H9 (cell line): ENCODE measurements around the gene DPP3. TPM values are rescaled to one million over a fixed set of nuclear protein-coding genes. Genes with fewer than 3 reads are reported as not detected.

ENCODE experiments used
- DNase-seq: peaks from one replicate; pipeline ENCODE4 v3.0.0-alpha.2; 2017
- H2AFZ ChIP-seq: one replicate; pipeline ENCODE4 v1.6.1; 2013; ENCODE audit warnings: mild to moderate bottlenecking, low read length, control low read depth, moderate library complexity
- H2AK5ac ChIP-seq: 2 replicates; pipeline ENCODE4 v1.6.1; 2013; ENCODE audit warnings: low read length, control low read depth, mixed read lengths; ENCODE audit not compliant: insufficient read length
- H2BK120ac ChIP-seq: one replicate; pipeline ENCODE4 v1.6.1; 2013; ENCODE audit warnings: low read depth, mild to moderate bottlenecking, low read length, control low read depth, inconsistent platforms; ENCODE audit not compliant: poor library complexity, severe bottlenecking
- H2BK12ac ChIP-seq: 2 replicates; pipeline ENCODE4 v1.6.1; 2013; ENCODE audit warnings: low read length, control low read depth, mixed read lengths, low read depth; ENCODE audit not compliant: insufficient read length
- H2BK15ac ChIP-seq: 2 replicates; pipeline ENCODE4 v1.6.1; 2013; ENCODE audit warnings: low read depth, low read length, control low read depth
- H2BK20ac ChIP-seq: one replicate; pipeline ENCODE4 v1.6.1; 2013; ENCODE audit warnings: low read depth, mild to moderate bottlenecking, low read length, control low read depth, inconsistent platforms; ENCODE audit not compliant: poor library complexity, severe bottlenecking
- H2BK5ac ChIP-seq: 2 replicates; pipeline ENCODE4 v1.6.1; 2013; ENCODE audit warnings: low read length, control low read depth, mixed read lengths; ENCODE audit not compliant: insufficient read length
- H3K14ac ChIP-seq: 2 replicates; pipeline ENCODE4 v1.6.1; 2013; ENCODE audit warnings: low read length, control low read depth; ENCODE audit not compliant: insufficient read depth
- H3K18ac ChIP-seq: 2 replicates; pipeline ENCODE4 v1.6.1; 2013; ENCODE audit warnings: low read depth, mild to moderate bottlenecking, mixed read lengths, low read length, control low read depth; ENCODE audit not compliant: insufficient read length
- H3K23ac ChIP-seq: 2 replicates; pipeline ENCODE4 v1.6.1; 2013; ENCODE audit warnings: low read length, control low read depth, mixed read lengths, low read depth; ENCODE audit not compliant: insufficient read length
- H3K23me2 ChIP-seq: 2 replicates; pipeline ENCODE4 v1.6.1; 2013; ENCODE audit warnings: low read depth, mild to moderate bottlenecking, mixed read lengths, low read length, control low read depth; ENCODE audit not compliant: insufficient read length, poor library complexity, severe bottlenecking
- H3K27ac ChIP-seq: 2 replicates; pipeline ENCODE4 v1.5.1; 2013; ENCODE audit warnings: low read length, control low read depth, mixed read lengths, low read depth; ENCODE audit not compliant: insufficient read length
- H3K27me3 ChIP-seq: 2 replicates; pipeline ENCODE4 v1.6.1; 2013; ENCODE audit warnings: low read length, control low read depth, inconsistent platforms; ENCODE audit not compliant: insufficient read depth
- H3K4ac ChIP-seq: 2 replicates; pipeline ENCODE4 v1.6.1; 2013; ENCODE audit warnings: low read depth, mild to moderate bottlenecking, control low read depth, inconsistent platforms, low read length, moderate library complexity
- H3K4me1 ChIP-seq: 2 replicates; pipeline ENCODE4 v1.6.1; 2013; ENCODE audit warnings: low read length, control low read depth, inconsistent platforms; ENCODE audit not compliant: insufficient read depth
- H3K4me2 ChIP-seq: 2 replicates; pipeline ENCODE4 v1.6.1; 2013; ENCODE audit warnings: low read length, control low read depth, mixed read lengths; ENCODE audit not compliant: insufficient read length, insufficient read depth
- H3K56ac ChIP-seq: 2 replicates; pipeline ENCODE4 v1.6.1; 2013; ENCODE audit warnings: low read depth, mild to moderate bottlenecking, mixed read lengths, low read length, control low read depth; ENCODE audit not compliant: insufficient read length
- H3K79me1 ChIP-seq: 2 replicates; pipeline ENCODE4 v1.6.1; 2013; ENCODE audit warnings: low read depth, mild to moderate bottlenecking, moderate library complexity, low read length, control low read depth, inconsistent platforms; ENCODE audit not compliant: insufficient read depth, poor library complexity, severe bottlenecking
- H3K79me2 ChIP-seq: 2 replicates; pipeline ENCODE4 v1.6.1; 2013; ENCODE audit warnings: low read length, control low read depth, inconsistent platforms; ENCODE audit not compliant: insufficient read depth
- H3K9ac ChIP-seq: 2 replicates; pipeline ENCODE4 v1.6.1; 2013; ENCODE audit warnings: low read length, control low read depth, mixed read lengths; ENCODE audit not compliant: insufficient read length; ENCODE audit errors: extremely low read depth
- H3K9me3 ChIP-seq: one replicate; pipeline ENCODE4 v1.6.1; 2013; ENCODE audit warnings: low read depth, low read length, inconsistent platforms; ENCODE audit not compliant: control insufficient read depth
- H3T11ph ChIP-seq: one replicate; pipeline ENCODE4 v1.6.1; 2013; ENCODE audit warnings: mild to moderate bottlenecking, low read length, control low read depth, inconsistent platforms
- H4K20me1 ChIP-seq: one replicate; pipeline ENCODE4 v1.6.1; 2013; ENCODE audit not compliant: control insufficient read depth, insufficient read length, insufficient read depth
- H4K5ac ChIP-seq: 2 replicates; pipeline ENCODE4 v1.6.1; 2013; ENCODE audit warnings: low read depth, mild to moderate bottlenecking, mixed read lengths, low read length, control low read depth; ENCODE audit not compliant: insufficient read length
- H4K8ac ChIP-seq: replicated peaks from 2 replicates; pipeline ENCODE4 v1.6.1; 2013; ENCODE audit warnings: low read length, control low read depth, mixed read lengths, low read depth; ENCODE audit not compliant: insufficient read length
- H4K91ac ChIP-seq: 2 replicates; pipeline ENCODE4 v1.6.1; 2013; ENCODE audit warnings: low read depth, mild to moderate bottlenecking, moderate library complexity, mixed read lengths, low read length, control low read depth; ENCODE audit not compliant: insufficient read length
- H3K27ac Mint-ChIP-seq, 3 experiments: 2 replicates in 2 of 3; 3 replicates in 1 of 3; pipeline ENCODE4 v1.8.0; 2020 to 2021; ENCODE audit warnings: mixed read lengths in 3 of 3, mild to moderate bottlenecking in 1 of 3, moderate library complexity in 1 of 3
- H3K27me3 Mint-ChIP-seq: 2 replicates; pipeline ENCODE4 v1.8.0; 2021; ENCODE audit warnings: low read depth, mild to moderate bottlenecking, moderate library complexity, mixed read lengths
- H3K36me3 Mint-ChIP-seq, 3 experiments: 2 replicates in 2 of 3; 3 replicates in 1 of 3; pipeline ENCODE4 v1.8.0; 2020 to 2021; ENCODE audit warnings: low read depth in 3 of 3, mixed read lengths in 3 of 3; ENCODE audit not compliant: insufficient read depth in 1 of 3
- H3K4me1 Mint-ChIP-seq, 2 experiments: 2 replicates each; pipeline ENCODE4 v1.8.0; 2020; ENCODE audit warnings: mixed read lengths in 2 of 2
- H3K4me3 Mint-ChIP-seq, 2 experiments: 2 replicates in 1 of 2; 3 replicates in 1 of 2; pipeline ENCODE4 v1.8.0; 2020 to 2021; ENCODE audit warnings: mild to moderate bottlenecking in 2 of 2, mixed read lengths in 2 of 2, moderate library complexity in 1 of 2
- H3K9me3 Mint-ChIP-seq, 2 experiments: 2 replicates in 1 of 2; 3 replicates in 1 of 2; pipeline ENCODE4 v1.8.0; 2020; ENCODE audit warnings: mild to moderate bottlenecking in 2 of 2, mixed read lengths in 2 of 2, moderate library complexity in 1 of 2
- WGBS: extraction: QIAGEN DNeasy Blood & Tissue Kit; methylation state at CpG from one replicate; pipeline ENCODE4 v1.1.7; 2013; ENCODE audit warnings: missing lambda C conversion rate, low lambda C conversion rate, mixed read lengths; ENCODE audit not compliant: insufficient read length; ENCODE audit errors: extremely low coverage; 5-methylcytosine and 5-hydroxymethylcytosine counted together
- total RNA-seq: library from RNA; stranded (reverse); gene quantifications from 2 replicates; pipeline ENCODE4 v1.2.1, GENCODE V29; 2021
- TF ChIP-seq, protein P1 (sequence below): fragments of 200-600 bp; sonication (generic); conservative IDR thresholded peaks from 3 replicates; pipeline ENCODE4 v1.8.0; 2021; ENCODE audit warnings: antibody characterized with exemption, mild to moderate bottlenecking

The DPP3 gene
- total RNA-seq, 1 experiment from 2014 or later: 85.3 TPM

DNA sequence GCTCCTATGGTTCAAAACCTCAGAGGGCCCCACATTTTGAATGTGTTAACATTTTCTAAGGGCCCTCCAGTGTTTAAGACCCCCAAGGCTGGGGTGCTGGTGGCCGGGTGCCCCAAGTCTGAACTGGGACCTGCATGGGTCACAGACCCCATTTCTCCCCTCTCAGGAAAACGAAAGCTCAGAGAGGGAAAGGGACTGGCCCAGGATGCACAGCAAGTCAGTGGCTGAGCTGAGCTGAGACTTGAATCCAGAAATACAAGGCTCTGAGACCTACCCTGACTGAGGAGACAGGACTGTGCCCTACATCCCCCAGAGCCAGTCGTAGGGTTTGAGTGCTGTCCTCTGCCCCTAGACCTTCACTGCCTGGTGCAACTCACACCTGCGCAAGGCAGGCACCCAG lies 70.7 kb downstream of the DPP3 start:
- no peak overlapping the region for H3K9ac ChIP-seq
- no peak overlapping the region for H3K4ac ChIP-seq
- TF ChIP-seq, protein P1, sequence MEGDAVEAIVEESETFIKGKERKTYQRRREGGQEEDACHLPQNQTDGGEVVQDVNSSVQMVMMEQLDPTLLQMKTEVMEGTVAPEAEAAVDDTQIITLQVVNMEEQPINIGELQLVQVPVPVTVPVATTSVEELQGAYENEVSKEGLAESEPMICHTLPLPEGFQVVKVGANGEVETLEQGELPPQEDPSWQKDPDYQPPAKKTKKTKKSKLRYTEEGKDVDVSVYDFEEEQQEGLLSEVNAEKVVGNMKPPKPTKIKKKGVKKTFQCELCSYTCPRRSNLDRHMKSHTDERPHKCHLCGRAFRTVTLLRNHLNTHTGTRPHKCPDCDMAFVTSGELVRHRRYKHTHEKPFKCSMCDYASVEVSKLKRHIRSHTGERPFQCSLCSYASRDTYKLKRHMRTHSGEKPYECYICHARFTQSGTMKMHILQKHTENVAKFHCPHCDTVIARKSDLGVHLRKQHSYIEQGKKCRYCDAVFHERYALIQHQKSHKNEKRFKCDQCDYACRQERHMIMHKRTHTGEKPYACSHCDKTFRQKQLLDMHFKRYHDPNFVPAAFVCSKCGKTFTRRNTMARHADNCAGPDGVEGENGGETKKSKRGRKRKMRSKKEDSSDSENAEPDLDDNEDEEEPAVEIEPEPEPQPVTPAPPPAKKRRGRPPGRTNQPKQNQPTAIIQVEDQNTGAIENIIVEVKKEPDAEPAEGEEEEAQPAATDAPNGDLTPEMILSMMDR: no peak
- no peak overlapping the region for H2BK5ac ChIP-seq
- H2AK5ac ChIP-seq: no peak overlapping the region
- DNase-seq: no peak
- H4K8ac ChIP-seq: no peak overlapping the region
- no peaks in the 10 kb centered on the region for H3K79me1 ChIP-seq
- peaks cover 21% of the 10 kb centered on the region in 2 experiments for H3K4me1 Mint-ChIP-seq
- no peaks in the 10 kb centered on the region for H3K23me2 ChIP-seq
- H3K14ac ChIP-seq: no peak overlapping the region
- peaks cover 2 to 45% (median 36%) of the 10 kb centered on the region in 3 experiments; a peak in 5 of 7 replicates for H3K36me3 Mint-ChIP-seq
- no peak overlapping the region for H3K4me2 ChIP-seq
- H3K9me3 ChIP-seq: no peaks in the 10 kb centered on the region
- H2AFZ ChIP-seq: no peak overlapping the region
- H3K4me3 Mint-ChIP-seq: no peak overlapping the region
- no peaks in the 10 kb centered on the region for H3K4me1 ChIP-seq
- H2BK15ac ChIP-seq: no peak overlapping the region
- H3T11ph ChIP-seq: no peak overlapping the region
- no peak overlapping the region for H3K27ac ChIP-seq
- H3K56ac ChIP-seq: no peak overlapping the region
- no peak overlapping the region for H4K91ac ChIP-seq
- H3K27ac Mint-ChIP-seq: peak overlapping the region in 1 of 3 experiments; percentile 19; a peak in 1 of 7 replicates
- H3K18ac ChIP-seq: no peak overlapping the region
- H3K27me3 ChIP-seq: no peaks in the 10 kb centered on the region
- WGBS: no CpG with 5 or more reads among the region's 4 CpGs
- no peak overlapping the region for H2BK12ac ChIP-seq
- no peak overlapping the region for H2BK120ac ChIP-seq
- no peak overlapping the region for H3K23ac ChIP-seq
- no peaks in the 10 kb centered on the region for H3K79me2 ChIP-seq
- no peak overlapping the region for H2BK20ac ChIP-seq
- H3K9me3 Mint-ChIP-seq: no peaks in the 10 kb centered on the region; a peak in 1 of 5 replicates
- H4K20me1 ChIP-seq: no peaks in the 10 kb centered on the region
- H3K27me3 Mint-ChIP-seq: no peaks in the 10 kb centered on the region; the same call in 1 of the 2 replicates
- peak overlapping the region; percentile 32 for H4K5ac ChIP-seq
